Vagina (tissue), 2 donors: ENCODE data around the gene ARMC3. TPM values are rescaled to one million over a fixed set of nuclear protein-coding genes. Genes with fewer than 3 reads are reported as not detected.

Source experiments
- DNase-seq, 2 donors: peaks; one replicate each; pipeline ENCODE4 v3.0.0-alpha.2; 2017; ENCODE audit errors: extremely low spot score in 2 of 2
- H3K27ac ChIP-seq: fragments of 200-600 bp; sonication (generic); one replicate; pipeline ENCODE4 v1.5.1; 2019
- H3K27me3 ChIP-seq: fragments of 200-600 bp; sonication (generic); one replicate; pipeline ENCODE4 v1.5.1; 2019
- H3K36me3 ChIP-seq, 2 donors: fragments of 200-600 bp; sonication (generic); one replicate each; pipeline ENCODE4 v1.5.1; 2017 to 2019
- H3K4me1 ChIP-seq: fragments of 200-600 bp; sonication (generic); one replicate; pipeline ENCODE4 v1.5.1; 2019
- H3K4me3 ChIP-seq, 2 donors: fragments of 200-600 bp; sonication (generic); 1 replicate in 1 of 2; 2 replicates in 1 of 2; pipeline ENCODE4 v1.5.1; 2016 to 2019
- H3K9me3 ChIP-seq: fragments of 200-600 bp; sonication (generic); one replicate; pipeline ENCODE4 v1.5.1; 2019
- CTCF ChIP-seq, 3 experiments: fragments of 450-650 bp in 2 of 3; fragments of 200-600 bp in 1 of 3; sonication (generic) in 1 of 3; IDR thresholded peaks; one replicate each; pipeline ENCODE4 v1.5.1; 2017 to 2019; ENCODE audit warnings: antibody characterized with exemption in 3 of 3, mild to moderate bottlenecking in 2 of 3, moderate library complexity in 2 of 3
- POLR2A ChIP-seq, 2 donors: fragments of 450-650 bp; IDR thresholded peaks; one replicate each; pipeline ENCODE4 v1.6.1; 2017; ENCODE audit warnings: antibody characterized with exemption in 2 of 2, mild to moderate bottlenecking in 2 of 2, moderate library complexity in 2 of 2
- POLR2AphosphoS5 ChIP-seq, 2 donors: sonication (generic); formaldehyde crosslinking; IDR thresholded peaks; one replicate each; pipeline ENCODE4 v1.9.0; 2017; ENCODE audit warnings: antibody characterized with exemption in 2 of 2, mild to moderate bottlenecking in 2 of 2, low read depth in 1 of 2; ENCODE audit not compliant: insufficient read depth in 1 of 2
- intact Hi-C: fragments of 100-400 bp; cut with DNase I; formaldehyde crosslinking; loops from one replicate; pipeline ENCODE4 v1.15.1; 2023
- total RNA-seq: library from RNA; depleted of rRNA; stranded (reverse); fragments of >200 nt; gene quantifications from one replicate; pipeline ENCODE4 v1.2.3, GENCODE V29; 2016

Gene ARMC3
- total RNA-seq, 1 donor from 2014 or later, result not detected

GRCh38 chr10:22978287-22978686 is 50.4 kb downstream of the ARMC3 start:
- no peak overlapping the region for H3K4me3 ChIP-seq
- no peak for TF ChIP-seq POLR2A (IDR thresholded peaks at IDR 0.05)
- TF ChIP-seq POLR2AphosphoS5 (IDR thresholded peaks at IDR 0.05; ENCODE audit: insufficient read depth in 1 of 2, low read depth in 1 of 2), result no peak
- no peak for TF ChIP-seq CTCF (IDR thresholded peaks at IDR 0.05)
- H3K4me1 ChIP-seq, result no peaks in the 10 kb centered on the region
- H3K27ac ChIP-seq, result no peak overlapping the region
- H3K27me3 ChIP-seq, result no peaks in the 10 kb centered on the region
- DNase-seq, result no peak
- intact Hi-C loops, result no loop called here
- H3K36me3 ChIP-seq, result no peaks in the 10 kb centered on the region
- H3K9me3 ChIP-seq, result no peaks in the 10 kb centered on the region

DNA sequence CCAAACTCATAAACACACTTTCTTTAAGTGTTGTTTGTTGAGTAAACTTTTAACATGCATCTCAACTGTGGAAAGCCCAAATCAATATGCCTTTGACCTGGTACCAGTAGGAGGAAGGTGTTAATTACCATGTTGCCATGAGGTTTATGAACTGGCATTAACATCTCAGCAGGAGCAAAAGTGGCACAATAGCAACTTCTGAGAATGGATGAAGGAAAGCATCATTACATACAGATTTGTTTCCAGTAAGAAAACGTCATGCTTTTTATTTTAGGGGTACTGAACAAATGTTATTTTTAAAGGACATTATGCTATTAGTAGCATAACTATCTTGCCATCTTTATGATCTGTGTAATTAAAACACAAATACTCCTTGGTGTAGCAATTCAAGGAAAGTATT is 51.1 kb downstream of the ARMC3 start:
- DNase-seq, result no peak

GRCh38 chr10:22980822-22981221 is 53.0 kb downstream of the ARMC3 start:
- H3K9me3 ChIP-seq, result no peaks in the 10 kb centered on the region
- H3K36me3 ChIP-seq, result no peaks in the 10 kb centered on the region
- intact Hi-C loops, result loop anchor here (10.0 kb wide), 1 partner anchor 416 kb away; no protein-coding TSS in a partner anchor
- no peak for DNase-seq
- H3K27ac ChIP-seq, result no peak overlapping the region
- TF ChIP-seq POLR2AphosphoS5 (IDR thresholded peaks at IDR 0.05; ENCODE audit: insufficient read depth in 1 of 2, low read depth in 1 of 2) (no peak), POLR2A (IDR thresholded peaks at IDR 0.05) (no peak)
- H3K27me3 ChIP-seq, result no peaks in the 10 kb centered on the region
- H3K4me3 ChIP-seq, result no peak overlapping the region
- H3K4me1 ChIP-seq, result no peaks in the 10 kb centered on the region

More for the DNA sequence above, 51.1 kb downstream of the ARMC3 start:
- Histone ChIP-seq H3K4me3 (no peak overlapping the region), H3K36me3 (no peaks in the 10 kb centered on the region), H3K27me3 (no peaks in the 10 kb centered on the region), H3K9me3 (no peaks in the 10 kb centered on the region), H3K27ac (no peak overlapping the region), H3K4me1 (no peaks in the 10 kb centered on the region)
- TF ChIP-seq CTCF (IDR thresholded peaks at IDR 0.05) (no peak), POLR2AphosphoS5 (IDR thresholded peaks at IDR 0.05; ENCODE audit: insufficient read depth in 1 of 2, low read depth in 1 of 2) (no peak), POLR2A (IDR thresholded peaks at IDR 0.05) (no peak)
- intact Hi-C loops, result no loop called here

DNA sequence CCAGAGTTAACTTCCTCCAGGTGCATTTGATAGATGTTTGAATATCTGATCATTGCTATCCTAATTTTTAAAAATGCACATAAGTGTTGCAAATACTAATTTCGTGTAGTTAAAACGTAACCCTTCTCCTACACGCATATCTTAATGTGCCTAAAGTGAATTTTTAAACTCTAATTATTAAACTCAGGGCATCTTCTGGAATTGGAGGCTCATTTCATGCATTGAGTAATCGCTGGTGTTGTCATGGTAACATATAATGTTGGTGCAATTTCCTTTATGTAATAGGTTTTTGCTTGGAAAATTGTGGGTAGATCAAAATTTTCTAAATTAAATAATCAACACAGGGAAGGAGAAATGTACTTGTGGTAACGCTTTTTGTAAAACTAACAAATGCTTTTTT is 56.2 kb downstream of the ARMC3 start:
- intact Hi-C loops, result loop anchor here (10.0 kb wide), 1 partner anchor 419 kb away; no protein-coding TSS in a partner anchor
- H3K27ac ChIP-seq, result no peak overlapping the region
- H3K9me3 ChIP-seq, result no peaks in the 10 kb centered on the region
- H3K4me1 ChIP-seq, result no peaks in the 10 kb centered on the region
- no peaks in the 10 kb centered on the region for H3K27me3 ChIP-seq
- H3K36me3 ChIP-seq, result no peaks in the 10 kb centered on the region
- no peak overlapping the region for H3K4me3 ChIP-seq
- TF ChIP-seq CTCF (IDR thresholded peaks at IDR 0.05) (no peak), POLR2A (IDR thresholded peaks at IDR 0.05) (no peak), POLR2AphosphoS5 (IDR thresholded peaks at IDR 0.05; ENCODE audit: insufficient read depth in 1 of 2, low read depth in 1 of 2) (no peak)
- no peak for DNase-seq

- Histone ChIP-seq H3K27me3 (no peaks in the 10 kb centered on the region), H3K9me3 (no peaks in the 10 kb centered on the region), H3K4me3 (no peak overlapping the region), H3K27ac (no peak overlapping the region), H3K4me1 (no peaks in the 10 kb centered on the region), H3K36me3 (no peaks in the 10 kb centered on the region)
- DNase-seq, result no peak
- intact Hi-C loops, result loop anchor here (10.0 kb wide), 1 partner anchor 422 kb away; no protein-coding TSS in a partner anchor
- TF ChIP-seq POLR2A (IDR thresholded peaks at IDR 0.05) (no peak), POLR2AphosphoS5 (IDR thresholded peaks at IDR 0.05; ENCODE audit: insufficient read depth in 1 of 2, low read depth in 1 of 2) (no peak), CTCF (IDR thresholded peaks at IDR 0.05) (peak in 1 of 3 experiments; percentile 32)
Observed at GRCh38 chr10:22986771-22987542, 59.1 kb downstream of the ARMC3 start.
